Measurements from ENCODE around the gene ALCAM. TPM values are rescaled to one million over a fixed set of nuclear protein-coding genes. Genes with fewer than 3 reads are reported as not detected.

ALCAM gene
- polyA plus RNA-seq, 1 experiment: 275 TPM

DNA sequence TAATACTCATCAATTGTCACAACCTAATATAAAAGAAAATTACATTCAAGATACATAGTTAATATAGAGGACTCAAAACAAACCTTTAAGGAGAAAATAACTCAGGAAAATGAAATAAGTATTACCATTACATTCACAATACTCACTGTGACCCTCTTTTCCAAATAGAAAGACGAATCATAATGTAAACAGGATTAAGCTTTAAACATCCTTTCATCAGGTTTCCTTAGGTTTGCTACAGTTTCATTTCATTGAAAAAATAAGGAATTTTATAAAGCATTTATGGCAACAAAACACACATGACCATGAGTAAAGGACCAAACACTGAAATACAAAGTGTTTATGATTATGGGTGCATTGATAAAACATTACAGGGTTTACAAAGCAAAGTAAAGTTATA lies 162.7 kb downstream of the ALCAM start:
- Histone ChIP-seq H3K9me3 (ENCODE audit: control insufficient read depth, insufficient read depth, low read length) (no peaks in the 10 kb centered on the region), H3K4me3 (ENCODE audit: low read depth, low read length) (no peak overlapping the region), H3K27me3 (ENCODE audit: control insufficient read depth, insufficient read depth, low read length) (no peaks in the 10 kb centered on the region), H3K27ac (ENCODE audit: low read depth, low read length) (no peak overlapping the region)
- TF ChIP-seq, protein P1, sequence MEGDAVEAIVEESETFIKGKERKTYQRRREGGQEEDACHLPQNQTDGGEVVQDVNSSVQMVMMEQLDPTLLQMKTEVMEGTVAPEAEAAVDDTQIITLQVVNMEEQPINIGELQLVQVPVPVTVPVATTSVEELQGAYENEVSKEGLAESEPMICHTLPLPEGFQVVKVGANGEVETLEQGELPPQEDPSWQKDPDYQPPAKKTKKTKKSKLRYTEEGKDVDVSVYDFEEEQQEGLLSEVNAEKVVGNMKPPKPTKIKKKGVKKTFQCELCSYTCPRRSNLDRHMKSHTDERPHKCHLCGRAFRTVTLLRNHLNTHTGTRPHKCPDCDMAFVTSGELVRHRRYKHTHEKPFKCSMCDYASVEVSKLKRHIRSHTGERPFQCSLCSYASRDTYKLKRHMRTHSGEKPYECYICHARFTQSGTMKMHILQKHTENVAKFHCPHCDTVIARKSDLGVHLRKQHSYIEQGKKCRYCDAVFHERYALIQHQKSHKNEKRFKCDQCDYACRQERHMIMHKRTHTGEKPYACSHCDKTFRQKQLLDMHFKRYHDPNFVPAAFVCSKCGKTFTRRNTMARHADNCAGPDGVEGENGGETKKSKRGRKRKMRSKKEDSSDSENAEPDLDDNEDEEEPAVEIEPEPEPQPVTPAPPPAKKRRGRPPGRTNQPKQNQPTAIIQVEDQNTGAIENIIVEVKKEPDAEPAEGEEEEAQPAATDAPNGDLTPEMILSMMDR (IDR thresholded peaks at IDR 0.05; ENCODE audit: low read depth, low read length): no peak
- POLR2A ChIA-PET: no interaction called here
- CTCF ChIA-PET: interaction anchor here (2.1 to 4.2 kb wide), 2 partner anchors 12 to 1080 kb away, joined by 6 to 30 read pairs; no protein-coding TSS in a partner anchor
- DNase-seq (ENCODE audit: low read depth, low spot score): no peak

GRCh38 chr3:105532251-105532650 lies 165.5 kb downstream of the ALCAM start:
- no peak overlapping the region for H3K27ac ChIP-seq (ENCODE audit: low read depth, low read length)
- no peak overlapping the region for H3K4me3 ChIP-seq (ENCODE audit: low read depth, low read length)
- H3K27me3 ChIP-seq (ENCODE audit: control insufficient read depth, insufficient read depth, low read length): no peaks in the 10 kb centered on the region
- no peak for DNase-seq (ENCODE audit: low read depth, low spot score)
- ChIA-PET POLR2A (no interaction called here), CTCF (no interaction called here)
- H3K9me3 ChIP-seq (ENCODE audit: control insufficient read depth, insufficient read depth, low read length): no peaks in the 10 kb centered on the region
- TF ChIP-seq, protein P1 (IDR thresholded peaks at IDR 0.05; ENCODE audit: low read depth, low read length): no peak

DNA sequence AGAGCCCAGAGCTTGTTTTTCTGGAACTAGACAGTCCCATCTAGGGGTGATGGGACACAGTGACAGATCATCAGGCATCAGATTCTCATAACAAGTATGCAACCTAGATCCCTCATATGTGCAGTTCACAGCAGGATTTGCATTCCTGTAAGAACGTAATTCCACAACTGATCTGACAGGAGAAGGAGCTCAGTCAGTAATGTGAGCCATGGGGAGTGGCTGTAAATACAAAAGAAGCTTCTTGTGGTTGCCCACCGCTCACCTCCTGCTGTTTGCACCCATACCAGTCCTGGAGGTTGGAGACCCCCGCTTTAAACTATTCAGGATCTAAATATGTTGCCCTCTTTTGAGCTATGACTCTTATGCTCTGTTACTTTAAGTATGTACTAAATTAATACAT lies 167.3 kb downstream of the ALCAM start:
- no peak for DNase-seq (ENCODE audit: low read depth, low spot score)
- TF ChIP-seq, protein P1 (IDR thresholded peaks at IDR 0.05; ENCODE audit: low read depth, low read length): no peak
- CTCF ChIA-PET: no interaction called here
- Histone ChIP-seq H3K27ac (ENCODE audit: low read depth, low read length) (no peak overlapping the region), H3K4me3 (ENCODE audit: low read depth, low read length) (no peak overlapping the region), H3K9me3 (ENCODE audit: control insufficient read depth, insufficient read depth, low read length) (no peaks in the 10 kb centered on the region), H3K27me3 (ENCODE audit: control insufficient read depth, insufficient read depth, low read length) (no peaks in the 10 kb centered on the region)
- POLR2A ChIA-PET: no interaction called here

DNA sequence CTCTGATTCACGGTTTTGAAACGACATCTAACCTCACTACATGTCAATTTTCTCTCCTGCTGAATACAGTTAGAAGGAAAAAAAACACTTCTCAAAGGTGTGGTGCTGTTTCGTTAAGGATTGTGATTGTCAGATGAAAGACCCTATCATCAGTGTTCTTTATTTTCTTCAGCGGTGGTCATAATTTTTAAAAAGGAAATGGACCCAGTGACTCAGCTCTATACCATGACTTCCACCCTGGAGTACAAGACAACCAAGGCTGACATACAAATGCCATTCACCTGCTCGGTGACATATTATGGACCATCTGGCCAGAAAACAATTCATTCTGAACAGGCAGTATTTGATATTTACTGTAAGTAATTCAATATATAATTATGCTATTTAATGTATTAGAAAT lies 167.8 kb downstream of the ALCAM start:
- POLR2A ChIA-PET: no interaction called here
- Histone ChIP-seq H3K4me3 (ENCODE audit: low read depth, low read length) (no peak overlapping the region), H3K27ac (ENCODE audit: low read depth, low read length) (no peak overlapping the region), H3K27me3 (ENCODE audit: control insufficient read depth, insufficient read depth, low read length) (no peaks in the 10 kb centered on the region), H3K9me3 (ENCODE audit: control insufficient read depth, insufficient read depth, low read length) (no peaks in the 10 kb centered on the region)
- TF ChIP-seq, protein P1 (IDR thresholded peaks at IDR 0.05; ENCODE audit: low read depth, low read length): no peak
- no peak for DNase-seq (ENCODE audit: low read depth, low spot score)
- CTCF ChIA-PET: no interaction called here

- POLR2A ChIA-PET: no interaction called here
- Histone ChIP-seq H3K27me3 (ENCODE audit: control insufficient read depth, insufficient read depth, low read length) (no peaks in the 10 kb centered on the region), H3K9me3 (ENCODE audit: control insufficient read depth, insufficient read depth, low read length) (no peaks in the 10 kb centered on the region), H3K27ac (ENCODE audit: low read depth, low read length) (no peak overlapping the region), H3K4me3 (ENCODE audit: low read depth, low read length) (no peak overlapping the region)
- CTCF ChIA-PET: no interaction called here
- no peak for DNase-seq (ENCODE audit: low read depth, low spot score)
- TF ChIP-seq, protein P1 (IDR thresholded peaks at IDR 0.05; ENCODE audit: low read depth, low read length): no peak
Measured at GRCh38 chr3:105537371-105538080, 170.8 kb downstream of the ALCAM start.
